H1 (cell line): ENCODE data around the gene HAGH.

ENCODE experiments used
- CREB1 ChIP-seq: IDR thresholded peaks from 2 replicates; pipeline ENCODE4 v1.6.1; 2012; ENCODE audit warnings: inconsistent platforms
- EGR1 ChIP-seq: IDR thresholded peaks from 2 replicates; pipeline ENCODE4 v1.6.1; 2011; ENCODE audit warnings: low read depth, low read length, borderline replicate concordance
- EZH2 ChIP-seq: fragments of 200-600 bp; sonication (generic); IDR thresholded peaks from 2 replicates; pipeline ENCODE4 v1.7.1; 2012; ENCODE audit warnings: low read depth, mild to moderate bottlenecking, moderate library complexity, low read length, inconsistent platforms; ENCODE audit not compliant: severe bottlenecking
- FOSL1 ChIP-seq: IDR thresholded peaks from 2 replicates; pipeline ENCODE4 v1.6.1; 2011; ENCODE audit warnings: mild to moderate bottlenecking, low read depth, low read length, moderate library complexity; ENCODE audit not compliant: insufficient read depth
- POLR2A ChIP-seq, 2 experiments: IDR thresholded peaks; 1 replicate in 1 of 2; 2 replicates in 1 of 2; pipeline ENCODE4 v1.6.1; 2011; ENCODE audit warnings: low read depth in 2 of 2, low read length in 2 of 2, mild to moderate bottlenecking in 2 of 2; ENCODE audit errors: control extremely low read depth in 1 of 2
- RAD21 ChIP-seq, 2 experiments: IDR thresholded peaks in 1 of 2; conservative IDR thresholded peaks in 1 of 2; 2 replicates each; pipeline ENCODE4 v1.6.1; 2011; ENCODE audit warnings: low read depth in 2 of 2, low read length in 2 of 2, improper control_type of control experiment in 1 of 2, inconsistent platforms in 1 of 2, mild to moderate bottlenecking in 1 of 2, moderate library complexity in 1 of 2
- SP2 ChIP-seq: IDR thresholded peaks from 2 replicates; pipeline ENCODE4 v1.6.1; 2012; ENCODE audit warnings: mild to moderate bottlenecking, low read length, inconsistent platforms
- TF ChIP-seq, protein P1 (sequence below), 3 experiments: IDR thresholded peaks; 1 replicate in 2 of 3; 2 replicates in 1 of 3; pipeline versions ENCODE4 v1.5.1 to v1.6.1; 2011; ENCODE audit warnings: low read length in 3 of 3, mild to moderate bottlenecking in 3 of 3, inconsistent platforms in 2 of 3, low read depth in 1 of 3, moderate library complexity in 1 of 3; ENCODE audit not compliant: insufficient read depth in 1 of 3; ENCODE audit errors: control extremely low read depth in 1 of 3

DNA sequence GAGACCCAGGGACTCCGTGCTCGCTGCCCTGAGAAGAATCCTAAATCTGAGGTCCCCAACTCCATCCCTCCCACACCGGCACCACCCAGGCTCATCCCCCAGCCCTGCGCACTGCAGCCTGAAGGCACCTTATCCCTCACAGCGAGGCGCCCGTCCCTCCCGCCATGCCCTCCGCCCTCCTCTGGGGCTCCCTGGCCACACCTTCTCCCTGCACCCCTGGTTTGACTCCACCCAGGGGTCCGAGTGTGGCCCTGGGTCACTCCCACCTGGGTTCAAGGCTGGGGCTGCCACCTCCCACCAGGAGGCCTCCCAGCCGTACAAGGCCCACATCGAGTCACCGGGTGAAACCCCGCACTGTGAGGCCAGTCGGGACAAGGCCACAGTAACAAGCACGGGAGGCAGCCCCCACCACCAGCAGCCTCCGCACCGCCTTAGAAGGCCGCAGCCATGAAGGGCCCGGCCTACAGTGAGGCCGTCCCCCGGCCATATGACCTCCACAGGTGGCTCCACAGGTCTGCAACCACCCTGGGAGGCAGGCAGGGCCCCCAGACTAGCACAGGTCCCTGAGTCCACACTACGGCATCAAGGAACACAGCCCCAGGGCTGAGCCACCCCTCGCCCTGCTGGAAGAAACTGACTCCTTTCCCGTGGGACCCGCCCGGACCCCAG is 8.3 kb downstream of the HAGH start:
- TF ChIP-seq FOSL1 (no peak), CREB1 (no peak), SP2 (no peak), RAD21 (IDR thresholded peaks at IDR 0.05 in 1 of 2, conservative IDR thresholded peaks at IDR 0.05 in 1 of 2; ENCODE audit: low read depth in 2 of 2, low read length in 2 of 2) (no peak), EZH2 (no peak), POLR2A (IDR thresholded peaks at IDR 0.05; ENCODE audit: control extremely low read depth in 1 of 2, low read depth in 2 of 2, low read length in 2 of 2) (no peak), EGR1 (no peak)
- TF ChIP-seq, protein P1, sequence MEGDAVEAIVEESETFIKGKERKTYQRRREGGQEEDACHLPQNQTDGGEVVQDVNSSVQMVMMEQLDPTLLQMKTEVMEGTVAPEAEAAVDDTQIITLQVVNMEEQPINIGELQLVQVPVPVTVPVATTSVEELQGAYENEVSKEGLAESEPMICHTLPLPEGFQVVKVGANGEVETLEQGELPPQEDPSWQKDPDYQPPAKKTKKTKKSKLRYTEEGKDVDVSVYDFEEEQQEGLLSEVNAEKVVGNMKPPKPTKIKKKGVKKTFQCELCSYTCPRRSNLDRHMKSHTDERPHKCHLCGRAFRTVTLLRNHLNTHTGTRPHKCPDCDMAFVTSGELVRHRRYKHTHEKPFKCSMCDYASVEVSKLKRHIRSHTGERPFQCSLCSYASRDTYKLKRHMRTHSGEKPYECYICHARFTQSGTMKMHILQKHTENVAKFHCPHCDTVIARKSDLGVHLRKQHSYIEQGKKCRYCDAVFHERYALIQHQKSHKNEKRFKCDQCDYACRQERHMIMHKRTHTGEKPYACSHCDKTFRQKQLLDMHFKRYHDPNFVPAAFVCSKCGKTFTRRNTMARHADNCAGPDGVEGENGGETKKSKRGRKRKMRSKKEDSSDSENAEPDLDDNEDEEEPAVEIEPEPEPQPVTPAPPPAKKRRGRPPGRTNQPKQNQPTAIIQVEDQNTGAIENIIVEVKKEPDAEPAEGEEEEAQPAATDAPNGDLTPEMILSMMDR (IDR thresholded peaks at IDR 0.05; ENCODE audit: control extremely low read depth in 1 of 3, insufficient read depth in 1 of 3, low read depth in 1 of 3, low read length in 3 of 3): no peak
